Stomach (tissue), 4 donors: ENCODE data around the gene CCNK.

Experiments
- POLR2AphosphoS5 ChIP-seq, 3 donors: sonication (generic); formaldehyde crosslinking; IDR thresholded peaks; one replicate each; pipeline ENCODE4 v1.6.1; 2016; ENCODE audit warnings: antibody characterized with exemption in 3 of 3
- TF ChIP-seq, protein P1 (sequence below), 7 experiments: fragments of 450-650 bp in 4 of 7; fragments of 200-600 bp in 3 of 7; sonication (generic) in 3 of 7; IDR thresholded peaks; one replicate each; pipeline ENCODE4 v1.5.1; 2016 to 2019; ENCODE audit warnings: antibody characterized with exemption in 7 of 7, control low read depth in 2 of 7, mild to moderate bottlenecking in 1 of 7

DNA sequence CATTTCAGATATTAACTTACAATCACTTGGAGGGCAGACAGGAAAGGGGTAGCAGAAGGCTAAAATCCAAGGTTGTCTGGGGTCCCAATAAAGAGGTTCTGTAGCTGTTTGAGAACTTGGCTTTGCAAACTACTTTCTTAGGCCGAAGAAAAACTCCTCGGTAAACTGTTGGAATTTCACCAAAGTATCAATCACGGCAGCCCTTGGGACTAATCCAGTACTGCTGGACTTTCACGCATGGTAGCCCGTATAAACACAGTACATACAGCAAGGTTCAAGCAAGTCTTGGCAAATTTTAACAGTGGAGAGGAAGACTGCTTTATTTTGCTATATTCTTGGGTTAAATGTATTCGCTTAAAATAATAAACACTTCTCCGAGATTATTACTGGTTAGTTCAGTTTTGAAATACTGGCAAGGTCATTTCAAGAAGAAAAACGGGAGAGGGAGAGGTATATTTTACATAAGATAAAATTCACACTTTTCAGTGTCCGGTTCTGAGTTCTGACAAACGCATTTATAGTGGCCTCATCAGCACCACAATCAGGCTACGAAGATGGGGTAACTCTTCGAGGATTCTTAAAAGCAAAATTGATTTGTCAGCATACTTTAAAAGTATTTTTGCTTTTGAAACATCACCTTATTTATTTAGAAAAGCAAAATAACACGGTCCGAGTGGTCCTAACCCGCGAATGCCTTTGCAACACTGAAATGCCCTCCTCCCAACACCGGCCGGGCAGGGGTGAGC lies 1.9 kb upstream of the CCNK start:
- TF ChIP-seq, protein P1, sequence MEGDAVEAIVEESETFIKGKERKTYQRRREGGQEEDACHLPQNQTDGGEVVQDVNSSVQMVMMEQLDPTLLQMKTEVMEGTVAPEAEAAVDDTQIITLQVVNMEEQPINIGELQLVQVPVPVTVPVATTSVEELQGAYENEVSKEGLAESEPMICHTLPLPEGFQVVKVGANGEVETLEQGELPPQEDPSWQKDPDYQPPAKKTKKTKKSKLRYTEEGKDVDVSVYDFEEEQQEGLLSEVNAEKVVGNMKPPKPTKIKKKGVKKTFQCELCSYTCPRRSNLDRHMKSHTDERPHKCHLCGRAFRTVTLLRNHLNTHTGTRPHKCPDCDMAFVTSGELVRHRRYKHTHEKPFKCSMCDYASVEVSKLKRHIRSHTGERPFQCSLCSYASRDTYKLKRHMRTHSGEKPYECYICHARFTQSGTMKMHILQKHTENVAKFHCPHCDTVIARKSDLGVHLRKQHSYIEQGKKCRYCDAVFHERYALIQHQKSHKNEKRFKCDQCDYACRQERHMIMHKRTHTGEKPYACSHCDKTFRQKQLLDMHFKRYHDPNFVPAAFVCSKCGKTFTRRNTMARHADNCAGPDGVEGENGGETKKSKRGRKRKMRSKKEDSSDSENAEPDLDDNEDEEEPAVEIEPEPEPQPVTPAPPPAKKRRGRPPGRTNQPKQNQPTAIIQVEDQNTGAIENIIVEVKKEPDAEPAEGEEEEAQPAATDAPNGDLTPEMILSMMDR (IDR thresholded peaks at IDR 0.05): no peak
- no peak for TF ChIP-seq POLR2AphosphoS5 (IDR thresholded peaks at IDR 0.05)
